ENCODE measurements around the gene BRI3. TPM values are rescaled to one million over a fixed set of nuclear protein-coding genes. Genes with fewer than 3 reads are reported as not detected.
"Not testable (repeated sequence)": the region's sequence is repeated elsewhere in the genome, so short reads cannot be mapped to it uniquely, and the experiment has no call there.

The BRI3 gene
- polyA plus RNA-seq, 3 donors: 80.7 to 98.3 (median 89.0) TPM

DNA sequence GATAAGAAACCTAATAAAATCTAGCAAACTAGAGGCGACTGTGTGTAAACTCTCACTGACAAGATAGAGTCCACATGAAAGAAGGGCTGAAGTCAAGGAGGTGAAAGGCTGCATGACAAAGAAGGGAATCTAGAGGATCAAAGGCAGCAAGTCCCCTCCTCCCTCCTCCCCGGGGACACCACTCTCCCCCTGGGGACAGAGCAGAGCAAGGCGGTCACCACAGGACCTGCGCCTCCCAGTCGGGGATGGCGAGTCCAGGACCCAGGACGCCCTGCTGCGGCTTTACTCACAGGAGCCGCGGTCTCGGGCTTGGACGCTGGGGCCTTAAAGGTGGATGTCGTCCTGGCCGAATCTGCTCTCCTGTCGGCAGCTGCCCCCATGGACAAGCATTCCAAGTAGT, 22.4 kb downstream of the BRI3 start:
- DNase-seq (ENCODE audit: low read depth in 3 of 3, low spot score in 2 of 3): no peak

DNA sequence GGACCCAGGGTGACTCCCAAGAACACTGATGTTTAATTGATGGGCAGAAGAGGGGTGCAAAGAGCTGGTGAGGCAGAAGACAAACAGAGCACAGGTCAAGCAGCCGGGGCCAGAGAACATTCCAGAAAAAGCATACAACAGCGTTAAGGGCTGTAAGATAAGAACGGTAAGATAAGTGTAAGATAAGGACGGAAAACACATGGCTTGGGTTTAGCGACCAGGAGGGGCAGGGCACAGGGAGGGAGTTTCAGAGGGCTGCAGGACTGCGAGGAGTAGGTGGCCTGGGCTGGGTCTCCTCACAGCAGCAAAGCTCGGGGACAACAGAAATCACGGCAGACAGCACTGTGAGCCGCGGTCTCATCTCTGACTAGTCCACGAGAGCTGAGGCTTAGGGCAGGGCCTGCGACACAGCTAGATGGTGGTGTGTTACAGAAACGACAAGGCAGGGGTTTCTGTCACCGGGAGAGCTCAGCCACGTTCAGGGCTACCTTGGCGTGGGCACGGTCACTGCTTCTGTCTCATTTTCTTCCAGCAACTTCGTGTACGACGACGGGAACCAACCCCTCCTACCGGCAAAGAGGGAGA, 24.6 kb downstream of the BRI3 start:
- DNase-seq (ENCODE audit: low read depth in 3 of 3, low spot score in 2 of 3): no peak

DNA sequence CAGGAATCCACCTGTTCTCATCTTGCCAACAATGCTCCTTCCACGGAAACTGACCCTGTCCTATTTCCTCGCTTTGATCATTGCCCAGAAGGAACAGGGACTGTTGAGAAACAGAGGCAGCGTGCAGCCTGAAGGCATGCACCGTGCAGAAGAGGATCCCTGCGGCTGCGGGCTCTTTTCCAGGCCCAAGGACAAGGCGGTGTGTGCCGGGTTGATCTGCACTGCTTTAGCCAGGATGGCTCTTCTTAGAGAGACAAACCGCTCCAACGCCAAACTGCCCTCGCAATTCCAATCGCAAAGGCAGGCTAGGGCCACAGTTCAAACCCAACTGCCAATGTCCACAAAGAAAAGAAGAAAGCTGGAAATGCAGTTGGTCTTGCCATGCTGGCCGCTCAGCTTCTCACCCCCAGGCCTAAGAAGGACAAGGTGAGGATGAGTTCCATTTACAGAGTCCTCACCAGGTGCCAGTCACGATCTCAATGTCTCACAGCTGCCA, 26.5 kb downstream of the BRI3 start:
- no peak for DNase-seq (ENCODE audit: low read depth in 3 of 3, low spot score in 2 of 3)

DNA sequence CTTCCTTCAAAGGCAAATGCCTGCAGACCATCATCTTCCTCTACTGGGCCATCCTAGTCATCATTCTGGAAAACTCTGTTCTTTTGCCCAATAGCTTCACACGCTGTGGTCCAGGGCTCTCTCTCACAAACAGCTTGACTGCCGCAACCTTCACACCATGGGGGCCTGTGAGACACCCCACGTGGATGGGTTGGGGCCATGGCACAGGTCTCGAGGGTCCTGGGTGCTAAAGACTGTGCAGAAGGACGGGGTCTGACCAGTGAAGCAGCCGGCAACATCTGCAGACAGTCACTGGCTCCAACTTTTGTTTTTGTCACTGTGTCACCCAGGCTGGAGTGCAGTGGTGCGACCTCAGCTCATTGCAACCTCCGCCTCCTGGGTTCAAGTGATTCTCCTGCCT, 28.1 kb downstream of the BRI3 start:
- no peak for DNase-seq (ENCODE audit: low read depth in 3 of 3, low spot score in 2 of 3)

DNA sequence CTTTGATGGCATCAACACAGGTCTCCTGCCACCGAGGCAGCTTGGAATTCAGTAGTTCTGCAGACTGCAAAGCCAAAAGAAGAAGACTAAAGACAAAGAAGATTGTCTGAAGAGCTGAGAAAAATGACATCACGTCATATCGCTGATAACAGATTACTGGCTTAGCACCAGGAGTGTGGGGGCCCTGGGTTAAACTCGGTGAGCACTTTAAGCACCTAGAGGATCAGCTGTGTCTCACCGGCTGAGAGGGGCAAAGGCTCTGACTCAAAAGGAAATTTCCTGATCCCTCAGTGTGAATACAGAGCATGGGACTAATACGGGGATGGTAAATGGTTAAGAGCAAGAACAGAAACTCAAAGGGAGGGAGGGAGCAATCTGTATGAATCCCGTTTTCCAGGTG, 30.7 kb downstream of the BRI3 start:
- DNase-seq (ENCODE audit: low read depth in 3 of 3, low spot score in 2 of 3): no peak

DNA sequence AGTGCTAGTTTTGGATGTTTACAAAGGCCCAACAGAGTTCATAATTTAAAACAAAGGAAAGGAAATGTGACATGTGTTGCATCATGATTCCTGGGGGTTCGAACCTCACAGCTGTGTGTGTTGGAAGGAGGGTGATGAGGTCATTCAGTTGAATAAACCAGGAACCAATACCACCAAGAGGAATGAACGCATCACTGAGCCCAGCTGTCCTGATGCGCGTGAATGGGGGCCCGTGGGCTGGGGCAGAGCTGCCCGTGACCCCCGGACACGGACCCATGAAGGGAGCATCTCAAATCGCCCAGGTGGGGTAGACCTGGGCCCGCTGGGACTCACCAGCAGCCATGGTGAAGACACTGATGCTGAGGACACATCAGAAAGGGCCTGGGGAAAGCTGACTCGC, 33.0 kb downstream of the BRI3 start:
- DNase-seq (ENCODE audit: low read depth in 3 of 3, low spot score in 2 of 3): no peak

DNA sequence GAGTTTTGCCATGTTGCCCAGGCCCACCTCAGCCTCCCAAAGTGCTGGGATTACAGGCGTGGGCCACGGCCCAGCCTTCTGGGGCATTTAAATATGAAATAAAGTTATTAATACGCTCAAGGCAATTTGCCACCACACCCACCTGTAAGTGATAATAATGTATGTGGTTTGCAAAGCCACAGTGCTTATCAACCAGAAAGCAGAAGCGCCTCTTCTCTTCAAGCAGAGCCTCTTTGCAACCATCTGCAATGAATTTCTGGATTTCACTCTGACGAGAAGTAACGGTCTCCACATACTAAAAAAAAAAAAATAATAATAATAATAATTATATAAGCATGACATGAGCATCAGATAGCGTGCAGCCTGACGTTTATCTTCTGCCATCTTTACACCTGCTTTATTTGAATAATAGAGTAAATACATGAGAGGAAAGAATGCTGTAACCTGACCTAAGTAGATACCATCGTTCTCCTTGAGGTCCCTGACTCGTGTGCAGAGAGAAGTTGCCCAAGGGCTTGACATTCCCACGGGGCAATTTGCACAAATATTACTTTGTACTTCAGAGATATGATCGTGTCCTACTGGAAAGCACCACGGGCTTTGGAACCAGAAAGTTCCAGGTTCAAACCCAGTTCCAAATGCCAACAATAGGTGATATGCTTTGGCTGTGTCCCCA, 34.0 kb downstream of the BRI3 start:
- no peak for DNase-seq (ENCODE audit: low read depth in 3 of 3, low spot score in 2 of 3)

DNA sequence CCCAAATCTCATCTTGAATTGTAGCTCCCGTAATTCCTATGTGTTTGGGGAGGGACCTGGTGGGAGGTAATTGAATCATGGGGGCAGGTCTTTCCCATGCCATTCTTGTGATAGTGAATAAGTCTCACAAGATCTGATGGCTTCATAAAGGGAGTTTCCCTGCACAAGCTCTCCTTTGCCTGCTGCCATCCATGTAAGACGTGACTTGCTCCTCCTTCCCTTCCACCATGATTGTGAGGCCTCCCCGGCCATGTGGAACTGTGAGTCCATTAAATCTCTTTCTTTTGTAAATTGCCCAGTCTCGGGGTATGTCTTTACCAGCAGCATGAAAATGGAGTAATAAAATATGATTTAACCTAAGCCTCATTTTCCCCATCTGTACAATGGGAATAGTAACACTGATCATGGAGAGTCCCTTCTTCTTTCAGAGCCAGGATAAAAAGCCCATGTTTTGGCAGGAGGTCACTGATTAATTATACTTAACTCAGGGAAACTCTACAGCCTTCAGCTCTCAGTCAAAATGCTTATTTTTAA, 34.6 kb downstream of the BRI3 start:
- DNase-seq (ENCODE audit: low read depth in 3 of 3, low spot score in 2 of 3): not testable (repeated sequence)

DNA sequence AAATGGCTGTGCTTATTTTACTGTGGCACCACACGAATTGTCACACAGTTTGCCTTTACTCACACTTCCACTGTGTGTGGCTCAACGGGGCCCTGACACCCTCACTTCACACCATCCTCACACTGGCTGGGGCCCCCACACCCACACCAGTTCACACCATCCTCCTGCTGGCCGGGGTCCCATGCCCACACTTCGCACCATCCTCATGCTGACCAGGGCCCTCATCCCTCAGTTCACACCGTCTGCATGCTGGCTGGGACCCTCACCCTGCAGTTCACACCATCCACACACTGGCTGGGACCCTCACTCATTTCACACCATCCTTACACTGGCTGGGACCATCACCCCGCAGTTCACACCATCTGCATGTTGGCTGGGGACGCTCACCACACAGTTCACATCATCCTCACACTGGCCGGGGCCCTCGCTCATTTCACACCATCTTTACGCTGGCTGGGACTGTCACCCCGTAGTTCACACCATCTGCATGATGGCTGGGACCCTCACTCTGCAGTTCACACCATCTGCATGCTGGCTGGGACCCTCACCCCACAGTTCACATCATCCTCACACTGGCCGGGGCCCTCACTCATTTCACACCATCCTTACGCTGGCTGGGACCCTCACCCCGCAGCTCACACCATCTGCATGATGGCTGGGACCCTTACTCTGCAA, 36.0 kb downstream of the BRI3 start:
- no peak for DNase-seq (ENCODE audit: low read depth in 3 of 3, low spot score in 2 of 3)

DNA sequence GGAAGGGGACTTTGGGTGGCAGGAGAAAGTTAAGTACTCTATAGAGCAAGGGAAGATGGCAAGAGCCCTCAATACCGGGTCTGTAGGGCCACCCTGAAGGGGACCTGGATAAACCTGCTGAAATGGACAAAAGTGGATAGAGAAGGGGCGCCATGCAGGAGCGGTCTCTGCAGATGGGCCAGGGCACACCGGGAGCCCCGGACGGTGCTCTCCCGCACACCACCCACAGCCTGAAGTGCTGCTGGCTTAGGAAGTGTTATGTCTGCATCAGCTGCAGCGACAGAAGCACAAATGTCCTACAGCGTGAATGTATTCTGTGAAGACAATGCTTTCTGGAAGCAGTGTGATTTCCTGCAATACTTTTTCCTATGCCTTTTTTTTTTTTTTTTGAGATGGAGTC, 37.7 kb downstream of the BRI3 start:
- DNase-seq (ENCODE audit: low read depth in 3 of 3, low spot score in 2 of 3): no peak

DNA sequence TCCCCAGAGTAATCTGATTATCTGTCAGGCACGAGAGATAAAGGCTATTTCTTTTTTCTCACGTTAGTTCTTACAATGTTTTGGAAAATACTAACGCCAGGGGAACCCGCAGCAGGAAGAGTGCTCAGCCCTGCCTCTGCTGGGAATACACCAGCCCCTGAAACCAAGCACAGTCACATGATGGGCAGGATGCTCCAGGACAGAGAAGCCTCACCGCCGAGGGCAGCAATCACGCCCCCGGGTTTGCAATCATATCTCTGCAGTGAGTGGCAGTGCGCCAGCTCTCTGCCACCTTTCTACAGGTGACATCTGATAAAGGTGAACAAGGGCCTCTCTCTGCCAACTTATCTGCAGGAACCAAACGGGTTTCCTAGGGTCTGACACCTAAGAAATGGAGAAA, 39.8 kb downstream of the BRI3 start:
- DNase-seq (ENCODE audit: low read depth in 3 of 3, low spot score in 2 of 3): no peak

DNA sequence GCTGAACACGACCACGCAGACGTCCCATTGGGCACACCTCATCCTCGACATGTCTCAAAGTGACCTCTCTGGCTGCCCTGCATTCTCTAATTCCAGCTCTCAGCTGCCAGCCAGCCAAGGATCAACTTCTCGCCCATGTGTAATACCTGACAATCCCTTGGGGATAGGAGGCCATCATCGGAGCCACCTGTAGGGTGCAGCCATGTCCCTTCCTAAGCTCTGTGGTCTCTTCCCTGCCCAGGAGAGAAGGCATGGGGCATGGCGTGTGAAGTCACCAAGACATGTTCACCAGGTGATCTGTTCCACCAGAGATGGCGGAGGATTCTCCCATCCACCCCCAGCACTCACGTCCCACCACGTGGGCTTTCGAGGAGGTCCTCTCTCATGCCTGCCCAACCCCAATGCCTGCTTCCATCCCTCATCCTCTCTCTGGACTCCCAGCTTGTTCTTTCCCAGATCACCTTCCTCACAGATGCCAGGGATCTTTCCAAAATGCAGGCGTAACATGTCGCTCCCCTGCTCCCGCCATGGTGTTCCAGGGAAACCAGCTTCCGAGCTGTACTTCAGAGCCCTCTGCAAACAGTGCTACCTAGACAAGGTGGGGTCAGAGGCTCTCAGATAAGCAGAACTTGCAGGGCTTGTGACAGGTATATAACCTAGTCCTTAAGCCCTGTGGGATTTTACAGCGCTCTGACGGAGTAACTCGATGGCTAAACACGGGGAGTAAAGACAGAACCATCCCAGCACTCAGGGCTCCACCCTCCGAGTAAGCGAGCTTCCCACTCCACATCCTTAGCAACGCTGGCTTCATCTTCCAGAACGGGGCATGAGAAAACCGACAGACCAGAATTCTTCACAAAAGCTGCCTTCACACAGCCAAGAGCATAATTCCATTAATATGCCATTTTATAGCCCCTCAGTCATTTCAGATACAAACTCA, 41.1 kb downstream of the BRI3 start:
- DNase-seq (ENCODE audit: low read depth in 3 of 3, low spot score in 2 of 3): no peak

DNA sequence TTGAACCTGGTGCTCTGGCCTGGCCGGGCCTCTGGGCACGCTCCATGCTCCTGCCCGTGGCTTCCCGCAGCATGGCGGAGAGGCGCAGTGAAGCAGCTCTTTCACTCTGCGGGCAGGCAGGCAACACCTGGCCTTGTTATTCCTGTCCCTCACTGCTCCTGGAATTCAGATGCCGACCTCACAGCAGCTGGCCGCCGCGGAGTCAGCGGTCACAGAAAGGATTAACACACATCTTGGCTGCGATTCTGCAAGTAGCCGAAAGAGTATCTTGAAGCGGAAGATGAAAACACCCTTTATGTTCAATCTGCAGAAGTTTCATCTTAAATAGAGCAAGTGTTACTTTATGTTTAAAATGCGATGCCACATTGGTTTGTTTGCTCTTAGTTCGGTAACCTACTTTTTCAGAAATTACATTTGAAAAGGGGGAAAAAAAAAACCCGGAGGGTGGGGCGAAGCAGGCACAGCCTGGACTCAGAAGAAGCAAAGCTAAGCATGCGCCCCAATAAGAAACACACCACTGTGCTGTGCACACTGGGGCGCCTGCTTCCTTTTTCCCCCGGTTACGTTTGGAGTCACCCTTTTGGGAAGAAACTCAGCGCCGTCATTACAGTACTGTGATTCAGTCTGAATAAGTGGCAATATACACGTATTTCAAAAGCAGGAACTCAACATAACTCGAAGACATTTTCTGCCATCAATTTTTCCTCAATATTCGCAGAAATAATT, 42.3 kb downstream of the BRI3 start:
- DNase-seq (ENCODE audit: low read depth in 3 of 3, low spot score in 2 of 3): no peak

DNA sequence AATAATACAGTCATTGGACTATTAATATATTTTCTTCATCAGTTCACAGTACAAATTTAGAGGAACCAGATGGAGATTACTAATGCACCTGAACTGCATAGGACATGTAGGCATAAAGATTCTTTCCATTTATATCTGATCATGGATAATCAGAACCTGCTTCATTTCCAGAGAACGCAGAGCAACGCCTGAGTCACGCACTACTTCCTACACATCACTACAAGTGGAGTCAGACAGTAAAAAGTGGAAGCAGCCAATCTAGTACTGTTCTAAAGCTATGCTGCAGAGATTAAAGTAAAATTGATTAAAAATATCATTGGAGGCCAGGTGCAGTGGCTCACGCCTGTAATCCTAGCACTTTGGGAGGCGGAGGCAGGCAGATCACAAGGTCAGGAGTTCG, 43.3 kb downstream of the BRI3 start:
- no peak for DNase-seq (ENCODE audit: low read depth in 3 of 3, low spot score in 2 of 3)

DNA sequence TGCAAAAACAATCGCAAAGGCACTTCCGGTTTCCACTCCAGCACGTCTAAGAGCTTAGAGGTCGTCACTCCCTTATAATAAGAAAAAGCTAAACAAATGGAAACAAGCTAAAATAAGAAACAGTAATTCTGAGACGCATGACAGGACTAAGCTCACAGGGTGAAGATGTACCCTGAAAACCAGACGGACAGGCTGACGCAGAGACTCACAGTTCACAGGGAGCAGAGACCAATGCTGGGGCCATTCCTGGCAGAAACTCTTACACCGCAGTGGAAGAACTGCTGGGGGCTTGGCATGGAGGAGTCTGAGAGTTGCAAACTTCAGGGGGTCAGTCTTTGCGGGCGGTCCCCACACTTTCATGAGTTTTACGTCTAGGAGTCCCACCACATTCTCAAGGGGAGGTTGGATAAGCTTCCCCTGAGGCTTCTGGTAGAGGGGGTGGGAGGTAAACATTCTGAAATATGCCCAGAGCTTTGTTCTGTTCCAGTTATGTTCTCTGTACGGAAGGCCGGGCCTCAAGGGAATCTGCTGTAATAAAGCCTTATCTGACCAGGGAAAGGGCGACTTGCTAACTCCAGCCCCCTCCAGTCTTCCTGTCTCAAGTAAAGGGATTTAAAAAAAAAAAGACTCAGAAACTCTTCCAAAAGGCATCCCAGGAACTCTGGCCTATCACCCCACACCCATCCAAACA, 47.8 kb downstream of the BRI3 start:
- no peak for DNase-seq (ENCODE audit: low read depth in 3 of 3, low spot score in 2 of 3)

DNA sequence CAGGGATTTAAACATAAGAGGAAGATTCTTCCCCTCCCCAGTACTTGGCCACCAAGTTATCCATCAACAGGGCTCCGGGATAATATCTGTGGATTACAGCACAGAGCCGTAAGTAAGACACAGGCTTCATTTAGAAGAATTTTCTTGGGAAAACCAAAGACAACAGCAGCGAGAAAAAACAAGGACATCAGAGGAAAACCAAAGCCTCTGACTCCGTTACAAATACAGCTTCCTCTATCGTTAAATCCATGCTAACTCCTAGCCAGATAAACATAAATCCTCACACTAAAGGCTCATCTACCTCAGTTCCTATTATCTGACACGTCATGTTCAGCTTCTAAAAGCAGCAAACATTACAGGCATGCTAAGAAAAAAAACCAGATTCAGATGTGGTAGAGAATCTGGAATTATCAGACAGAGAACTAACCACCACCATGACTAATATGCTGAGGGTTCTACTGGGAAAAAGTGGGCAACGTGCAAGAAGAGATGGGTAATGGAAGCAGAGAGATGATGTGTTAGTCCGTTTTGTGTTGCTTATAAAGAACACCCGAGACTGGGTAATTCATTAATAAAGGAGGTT, 48.4 kb downstream of the BRI3 start:
- DNase-seq (ENCODE audit: low read depth in 3 of 3, low spot score in 2 of 3): no peak

DNA sequence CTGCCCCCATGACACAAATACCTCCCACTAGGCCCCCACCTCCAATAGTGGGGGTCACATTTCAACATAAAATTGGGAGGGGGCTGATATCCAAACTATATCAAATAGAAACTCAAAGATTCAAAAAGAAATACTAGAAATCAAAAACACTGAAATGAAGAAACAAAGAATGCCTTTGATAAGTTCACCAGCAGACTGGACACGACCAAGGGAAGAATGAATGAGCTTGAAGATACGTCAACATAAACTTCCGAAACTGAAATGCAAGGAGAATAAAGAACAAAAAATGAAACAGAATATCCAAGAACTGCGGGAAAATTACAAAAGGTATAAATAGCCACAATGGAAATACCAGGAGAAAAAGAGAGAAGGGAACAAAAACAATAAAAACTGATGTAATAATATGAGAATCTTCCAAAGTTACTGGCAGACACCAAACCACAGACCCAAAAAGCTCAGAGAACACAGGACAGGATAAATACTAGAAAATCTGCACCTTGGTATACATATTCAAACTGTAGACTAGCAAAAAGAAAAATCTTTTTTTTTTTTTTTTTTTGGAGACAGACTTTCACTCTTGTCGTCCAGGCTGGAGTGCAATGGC, 49.5 kb downstream of the BRI3 start:
- no peak for DNase-seq (ENCODE audit: low read depth in 3 of 3, low spot score in 2 of 3)

DNA sequence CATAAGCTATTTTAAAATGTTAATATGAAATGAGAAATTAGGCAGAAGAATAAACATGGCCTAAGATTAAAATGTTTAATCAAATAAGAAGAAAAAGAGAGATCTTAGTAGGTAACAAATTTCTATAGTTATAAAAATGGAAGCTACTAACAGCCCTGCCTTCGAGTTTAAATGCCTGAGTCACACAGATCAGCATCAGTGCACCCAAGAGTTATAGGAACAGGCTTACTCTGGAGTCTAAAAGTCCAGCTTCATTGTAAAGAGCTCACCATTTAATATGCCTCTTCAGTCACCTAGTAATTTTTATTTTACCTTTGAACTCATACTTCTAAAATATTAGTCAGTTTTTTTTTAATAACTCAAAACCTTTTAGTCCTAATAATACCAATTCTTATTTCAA, 52.6 kb downstream of the BRI3 start:
- no peak for DNase-seq (ENCODE audit: low read depth in 3 of 3, low spot score in 2 of 3)
